Measurements from ENCODE around the gene HSPBP1.

The HSPBP1 gene, protein sequence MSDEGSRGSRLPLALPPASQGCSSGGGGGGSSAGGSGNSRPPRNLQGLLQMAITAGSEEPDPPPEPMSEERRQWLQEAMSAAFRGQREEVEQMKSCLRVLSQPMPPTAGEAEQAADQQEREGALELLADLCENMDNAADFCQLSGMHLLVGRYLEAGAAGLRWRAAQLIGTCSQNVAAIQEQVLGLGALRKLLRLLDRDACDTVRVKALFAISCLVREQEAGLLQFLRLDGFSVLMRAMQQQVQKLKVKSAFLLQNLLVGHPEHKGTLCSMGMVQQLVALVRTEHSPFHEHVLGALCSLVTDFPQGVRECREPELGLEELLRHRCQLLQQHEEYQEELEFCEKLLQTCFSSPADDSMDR

DNA sequence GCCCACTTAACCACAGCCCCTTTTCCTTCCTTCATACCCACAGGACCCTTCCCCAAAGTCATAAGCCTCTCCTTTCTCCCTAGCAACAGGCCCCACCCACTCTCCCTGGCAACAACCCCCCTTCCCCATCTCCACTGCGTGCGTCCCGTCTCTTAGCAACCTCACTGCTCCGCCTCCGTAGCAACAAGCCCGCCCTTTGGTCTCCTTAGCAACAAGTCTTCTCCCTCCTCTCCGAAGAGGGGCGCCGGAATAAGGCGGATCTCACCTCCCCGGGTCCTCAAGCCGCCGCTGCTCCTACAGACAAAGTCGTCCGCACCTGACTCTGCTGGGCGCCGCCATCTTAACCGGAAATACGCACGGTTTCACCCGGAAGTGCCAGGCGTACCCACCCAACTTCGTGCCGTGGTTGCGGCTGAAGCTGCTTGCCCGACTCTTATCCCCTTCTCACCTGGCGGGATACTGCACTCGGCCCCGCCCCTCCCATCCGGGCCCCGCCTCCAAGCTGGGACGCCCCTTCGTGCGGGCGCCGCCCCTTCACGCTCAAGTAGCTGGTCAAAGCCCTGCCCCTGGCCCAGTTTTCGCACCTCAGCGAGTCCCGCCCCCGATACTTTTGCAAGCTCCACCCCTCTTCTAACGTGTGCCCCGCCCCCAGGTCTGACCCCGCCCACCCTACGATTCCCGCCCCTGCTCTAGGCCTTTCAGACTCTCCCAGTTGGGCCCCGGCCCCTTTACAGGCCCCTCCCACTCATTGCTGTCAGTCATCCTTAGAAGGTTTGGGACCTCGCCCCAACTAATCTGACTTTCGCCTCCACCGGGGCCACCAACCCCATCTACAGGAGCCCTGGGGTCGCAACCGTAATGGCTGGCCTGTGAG is at the start of gene HSPBP1:
TSS of gene HSPBP1 (minus strand) at position 341 of the 874 bp plus-strand sequence. CDS start 502 bp downstream, outside the sequence.
- peak; percentile 65 to 88 for DNase-seq

- peak in 1 of 2 experiments; percentile 48 for DNase-seq
Measured at GRCh38 chr19:55328774-55329318, 48.9 kb upstream of the HSPBP1 start.

DNA sequence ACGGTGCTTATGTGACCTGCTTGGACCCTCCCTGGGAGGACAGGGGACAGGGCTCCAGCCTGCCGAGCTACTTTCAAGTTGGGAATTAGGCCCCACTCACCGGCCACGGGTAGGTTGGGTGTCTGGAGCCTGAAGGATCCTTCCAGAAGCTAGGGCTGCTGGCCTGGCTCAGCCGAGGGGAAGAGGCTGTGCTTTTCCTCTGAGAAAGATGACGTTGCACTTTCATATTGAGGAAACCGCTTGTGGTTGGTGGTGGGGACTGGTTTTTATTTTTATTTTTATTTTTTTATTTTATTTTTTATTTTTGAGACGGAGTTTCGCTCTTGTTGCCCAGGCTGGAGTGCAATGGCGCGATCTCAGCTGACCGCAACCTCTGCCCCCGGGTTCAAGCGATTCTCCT is 45.3 kb upstream of the HSPBP1 start, which contains the start of gene TMEM150B:
TSS of gene TMEM150B (minus strand) at position 170 of the 400 bp plus-strand sequence. CDS start 4,305 bp downstream, outside the sequence.
- no peak for DNase-seq

- no peak for DNase-seq
Measured at GRCh38 chr19:55324662-55325061, 44.8 kb upstream of the HSPBP1 start.

DNA sequence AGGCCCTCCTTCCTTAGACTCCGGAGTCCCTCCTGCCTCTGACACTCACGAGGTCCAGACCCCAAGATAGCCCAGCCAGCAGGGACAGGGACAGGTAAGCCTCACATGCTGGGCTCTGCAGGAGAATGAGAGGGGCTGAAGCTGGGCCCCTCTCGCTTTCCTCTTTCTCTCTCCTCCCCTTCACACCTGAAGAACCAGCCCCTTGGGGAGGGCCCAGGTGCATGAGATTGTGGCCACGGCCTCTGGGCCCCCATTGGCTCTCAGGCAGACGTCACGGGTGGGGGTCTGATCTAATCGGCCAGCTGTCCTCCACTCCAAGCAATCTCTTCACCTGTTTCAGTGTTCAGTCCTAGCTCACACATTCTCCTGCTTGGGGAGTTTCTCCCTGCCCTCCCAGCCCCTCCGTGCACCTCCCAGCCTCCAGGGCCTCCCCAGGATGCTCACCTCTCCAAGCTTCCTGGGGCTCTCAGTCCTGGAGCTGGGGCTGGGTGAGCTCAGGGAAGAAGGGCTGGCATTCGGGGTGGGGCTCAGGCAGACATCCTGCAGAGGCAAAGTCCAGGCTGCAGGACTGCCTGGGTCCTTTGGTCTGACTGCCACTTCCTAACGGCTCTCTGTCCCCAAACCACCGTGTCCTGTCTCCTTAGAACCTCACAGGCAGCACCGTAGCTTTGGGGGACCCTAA is 42.4 kb upstream of the HSPBP1 start:
- DNase-seq = no peak

- DNase-seq = no peak
Measured at GRCh38 chr19:55321466-55322137, 41.7 kb upstream of the HSPBP1 start.

DNA sequence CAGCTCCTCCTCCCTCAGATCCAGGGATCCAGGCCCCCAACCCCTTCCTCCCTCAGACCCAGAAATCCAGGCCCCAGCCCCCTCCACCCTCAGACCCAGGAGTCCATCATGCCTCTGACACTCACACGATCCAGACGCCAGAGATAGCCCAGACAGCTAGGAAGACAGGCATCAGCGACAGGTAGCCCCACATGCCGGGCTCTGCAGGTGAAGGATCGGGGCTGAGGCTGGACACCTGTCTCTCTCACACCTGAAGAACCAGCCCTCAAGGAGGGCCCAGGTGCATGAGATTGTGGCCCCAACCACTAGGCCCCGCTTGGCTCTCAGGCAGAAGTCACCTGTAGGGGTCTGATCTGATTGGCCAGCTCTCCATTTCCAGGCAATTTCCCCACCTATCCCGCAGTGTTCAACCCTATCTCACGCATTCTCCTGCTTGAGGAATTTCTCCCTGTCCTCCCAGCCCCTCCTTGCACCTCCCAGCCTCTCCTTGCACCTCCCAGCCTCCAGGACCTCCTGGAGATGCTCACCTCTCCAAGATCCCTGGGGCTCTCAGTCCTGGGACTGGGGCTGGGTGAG is 41.0 kb upstream of the HSPBP1 start:
- no peak for DNase-seq

GRCh38 chr19:55319785-55320184 is 39.9 kb upstream of the HSPBP1 start:
- no peak for DNase-seq

DNA sequence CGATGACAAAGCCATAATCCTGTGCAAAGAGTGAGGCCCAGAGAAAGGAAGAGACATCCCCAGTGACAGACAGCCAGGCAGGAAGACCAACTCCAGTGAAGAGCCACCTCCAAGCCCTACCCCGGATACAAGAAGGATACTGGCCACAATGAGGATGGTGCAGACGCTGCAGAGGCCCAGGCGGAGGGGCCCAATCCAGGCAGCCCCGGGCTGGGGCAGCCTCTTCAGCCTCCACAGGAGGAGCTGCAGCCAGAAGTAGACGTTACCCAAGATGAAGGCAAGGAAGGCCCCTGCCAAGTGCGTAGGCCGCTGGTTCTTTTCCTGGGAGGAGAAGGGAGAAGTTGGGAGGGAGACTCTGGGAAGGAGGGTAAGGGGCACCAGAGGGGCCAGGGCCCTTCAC is 36.7 kb upstream of the HSPBP1 start:
- no peak for DNase-seq

DNA sequence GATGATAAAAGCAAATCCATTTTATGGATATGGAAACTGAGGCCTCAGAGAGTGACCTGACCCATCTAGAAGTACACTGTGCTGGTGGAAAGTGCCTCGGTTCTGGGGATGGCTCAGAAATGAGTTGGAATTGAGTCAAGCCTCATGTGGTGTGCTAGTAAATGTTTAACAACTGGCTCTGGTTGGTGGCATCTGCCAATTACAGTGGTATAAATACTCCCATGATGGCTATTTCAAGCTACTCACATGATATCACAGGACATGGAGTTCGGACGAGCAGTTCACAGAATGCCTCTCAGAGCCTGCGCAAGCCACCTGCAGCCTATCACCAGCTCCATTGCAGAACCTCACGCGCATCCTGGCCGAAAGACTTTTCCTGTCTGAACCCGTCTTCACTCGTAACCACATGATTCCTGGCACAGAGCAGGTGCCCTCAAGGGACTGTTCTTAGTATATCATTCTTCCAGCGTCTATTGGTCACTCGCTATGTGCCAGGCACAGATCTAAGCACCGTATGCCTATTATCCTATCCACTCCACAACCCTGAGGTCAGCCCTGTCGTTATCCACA is 36.1 kb upstream of the HSPBP1 start:
- no peak for DNase-seq

GRCh38 chr19:55314396-55314795 is 34.5 kb upstream of the HSPBP1 start:
- no peak for DNase-seq

DNA sequence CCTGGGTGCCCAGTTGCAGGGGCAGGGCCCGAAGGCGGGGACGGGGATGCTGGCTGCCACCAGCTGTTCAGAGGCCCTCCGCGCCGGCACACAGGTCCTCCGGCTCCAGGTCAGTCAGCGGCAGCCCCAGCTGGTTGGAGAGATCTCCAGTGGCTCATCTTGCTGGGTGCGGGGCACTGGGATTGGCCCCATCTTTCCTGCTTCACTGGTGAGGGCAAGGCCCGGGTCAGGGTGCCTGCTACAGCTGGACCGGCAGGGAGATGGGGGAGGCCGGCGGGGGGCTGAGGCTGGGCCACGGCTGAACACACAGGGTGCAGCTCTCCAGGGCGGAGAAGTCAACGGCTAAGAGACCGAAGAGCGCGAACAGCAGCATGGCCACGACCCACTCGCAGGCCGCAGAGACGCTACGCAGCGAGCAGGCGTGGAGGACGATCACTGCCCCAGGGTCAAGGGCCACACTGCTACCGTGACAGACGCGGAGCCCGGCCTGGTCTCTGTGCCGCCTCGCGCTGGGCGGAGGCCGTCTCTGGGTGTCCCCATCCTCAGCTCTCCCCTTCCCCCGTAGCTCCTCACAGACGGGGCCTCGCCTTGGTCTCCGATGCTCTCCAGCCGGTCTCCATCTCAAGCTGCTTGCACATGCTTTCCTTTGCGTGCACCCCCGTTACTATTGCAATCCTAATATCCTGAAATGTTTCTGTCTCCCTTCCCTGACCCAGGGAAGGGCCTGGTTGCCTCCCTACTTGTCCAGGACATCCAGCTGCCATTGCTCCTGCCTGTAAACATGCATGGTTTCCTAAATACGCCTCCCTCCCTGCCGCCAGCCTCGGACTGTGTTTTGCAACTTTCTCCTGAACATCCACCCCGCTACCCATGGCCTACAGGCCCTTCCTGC is 33.0 kb upstream of the HSPBP1 start:
- DNase-seq = no peak

DNA sequence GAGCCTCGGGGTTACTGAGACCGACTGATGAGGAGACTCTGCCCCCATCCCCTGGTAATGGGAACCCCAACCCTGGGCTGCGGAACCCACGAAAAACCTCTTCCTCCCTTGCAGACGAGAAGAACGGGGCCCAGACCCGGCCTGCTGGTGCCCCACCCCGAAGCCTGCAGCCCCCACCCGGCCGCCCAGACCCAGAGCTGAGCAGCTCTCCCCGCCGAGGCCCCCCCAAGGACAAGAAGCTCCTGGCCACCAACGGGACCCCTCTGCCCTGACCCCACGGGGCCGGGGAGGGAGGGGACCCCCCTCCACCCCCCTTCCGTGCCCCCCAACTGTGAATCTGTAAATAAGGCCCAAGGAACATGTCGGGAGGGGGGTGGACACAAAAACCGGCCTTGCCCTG is 31.9 kb upstream of the HSPBP1 start:
- no peak for DNase-seq

GRCh38 chr19:55311397-55311796 is 31.5 kb upstream of the HSPBP1 start:
- DNase-seq = no peak

GRCh38 chr19:55310498-55310897 is 30.6 kb upstream of the HSPBP1 start:
- no peak for DNase-seq

- DNase-seq = no peak
Measured at GRCh38 chr19:55309448-55309847, 29.5 kb upstream of the HSPBP1 start.

DNA sequence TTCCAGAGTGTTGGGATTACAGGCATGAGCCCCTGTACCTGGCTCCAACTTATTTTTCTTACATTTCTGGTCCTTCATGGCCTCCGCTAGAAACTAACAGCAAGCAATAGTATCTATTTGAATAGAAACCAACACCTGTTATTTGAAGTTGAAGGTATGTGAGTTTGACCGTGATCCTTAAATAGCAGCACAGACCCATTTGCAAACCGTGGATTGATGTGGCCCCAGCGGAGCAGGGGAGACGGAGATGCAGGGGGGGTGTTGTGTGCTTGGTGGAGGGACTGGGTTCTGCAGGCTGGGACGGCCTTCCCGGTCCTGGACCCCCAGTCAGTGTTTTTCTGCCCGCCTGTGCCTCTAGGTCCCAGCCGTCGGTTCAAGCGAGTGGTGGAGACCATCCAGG is 28.4 kb upstream of the HSPBP1 start:
- DNase-seq = no peak

- DNase-seq = no peak
Measured at GRCh38 chr19:55306712-55307111, 26.8 kb upstream of the HSPBP1 start.

GRCh38 chr19:55305983-55306562 is 26.2 kb upstream of the HSPBP1 start:
- no peak for DNase-seq

DNA sequence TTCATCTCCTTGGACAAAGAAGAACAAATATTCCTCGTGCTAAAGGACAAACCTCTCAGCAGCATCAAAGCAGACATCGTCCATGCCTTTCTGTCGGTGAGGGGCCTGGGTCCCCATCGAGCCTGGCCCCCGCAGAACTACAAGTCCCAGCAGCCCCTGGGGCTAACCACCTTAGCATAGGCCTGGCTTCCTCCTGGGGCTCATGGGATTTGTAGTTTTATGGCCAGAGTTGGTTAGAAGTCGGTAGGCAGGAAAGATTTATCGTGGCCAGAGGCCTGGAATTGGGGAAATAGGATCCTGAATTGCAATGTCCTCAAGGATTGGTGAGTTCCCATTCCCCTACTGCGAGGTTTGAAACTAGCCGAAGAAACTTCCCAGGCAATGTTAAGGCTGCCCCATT is 25.6 kb upstream of the HSPBP1 start:
- peak in 1 of 2 experiments; percentile 7 for DNase-seq

Data from SW 1271 (cell line).